AG10803 (cell line): ENCODE measurements around the gene THAP6.
"Not testable (repeated sequence)": the region's sequence is repeated elsewhere in the genome, so short reads cannot be mapped to it uniquely, and the experiment has no call there.

Source experiments
- DNase-seq: peaks from one replicate; pipeline ENCODE4 v3.0.0; 2010; ENCODE audit warnings: low read depth
- H3K4me3 ChIP-seq: 2 replicates; pipeline ENCODE4 v1.5.1; 2011; ENCODE audit warnings: mild to moderate bottlenecking, low read length, control low read depth
- TF ChIP-seq, protein P1 (sequence below): conservative IDR thresholded peaks from 2 replicates; pipeline ENCODE4 v1.5.1; 2011; ENCODE audit warnings: mild to moderate bottlenecking, low read length, control low read depth, inconsistent platforms

The THAP6 gene

GRCh38 chr4:75505630-75506029, 8.6 kb upstream of the THAP6 start:
- no peak overlapping the region for H3K4me3 ChIP-seq
- no peak for DNase-seq
- TF ChIP-seq, protein P1, sequence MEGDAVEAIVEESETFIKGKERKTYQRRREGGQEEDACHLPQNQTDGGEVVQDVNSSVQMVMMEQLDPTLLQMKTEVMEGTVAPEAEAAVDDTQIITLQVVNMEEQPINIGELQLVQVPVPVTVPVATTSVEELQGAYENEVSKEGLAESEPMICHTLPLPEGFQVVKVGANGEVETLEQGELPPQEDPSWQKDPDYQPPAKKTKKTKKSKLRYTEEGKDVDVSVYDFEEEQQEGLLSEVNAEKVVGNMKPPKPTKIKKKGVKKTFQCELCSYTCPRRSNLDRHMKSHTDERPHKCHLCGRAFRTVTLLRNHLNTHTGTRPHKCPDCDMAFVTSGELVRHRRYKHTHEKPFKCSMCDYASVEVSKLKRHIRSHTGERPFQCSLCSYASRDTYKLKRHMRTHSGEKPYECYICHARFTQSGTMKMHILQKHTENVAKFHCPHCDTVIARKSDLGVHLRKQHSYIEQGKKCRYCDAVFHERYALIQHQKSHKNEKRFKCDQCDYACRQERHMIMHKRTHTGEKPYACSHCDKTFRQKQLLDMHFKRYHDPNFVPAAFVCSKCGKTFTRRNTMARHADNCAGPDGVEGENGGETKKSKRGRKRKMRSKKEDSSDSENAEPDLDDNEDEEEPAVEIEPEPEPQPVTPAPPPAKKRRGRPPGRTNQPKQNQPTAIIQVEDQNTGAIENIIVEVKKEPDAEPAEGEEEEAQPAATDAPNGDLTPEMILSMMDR: no peak

DNA sequence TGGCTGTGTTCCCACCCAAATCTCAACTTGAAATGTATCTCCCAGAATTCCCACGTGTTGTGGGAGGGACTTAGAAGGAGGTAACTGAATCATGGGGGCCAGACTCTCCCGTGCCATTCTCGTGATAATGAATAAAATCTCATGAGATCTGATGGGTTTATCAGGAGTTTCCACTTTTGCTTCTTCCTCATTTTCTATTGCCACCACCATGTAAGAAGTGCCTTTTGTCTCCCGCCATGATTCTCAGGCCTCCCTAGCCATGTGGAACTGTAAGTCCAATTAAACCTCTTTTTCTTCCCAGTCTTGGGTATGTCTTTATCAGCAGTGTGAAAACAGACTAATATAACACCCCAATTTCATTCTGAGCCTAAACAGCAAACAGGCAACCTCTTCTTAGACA, 4.7 kb upstream of the THAP6 start:
- H3K4me3 ChIP-seq, DNase-seq: not testable (repeated sequence)

GRCh38 chr4:75511841-75512240, 2.4 kb upstream of the THAP6 start:
- TF ChIP-seq, protein P1: no peak
- no peak for DNase-seq
- H3K4me3 ChIP-seq: no peak overlapping the region

- peak overlapping the region; percentile 95 for H3K4me3 ChIP-seq
- TF ChIP-seq, protein P1: no peak
- peak; percentile 77 for DNase-seq
Measured at GRCh38 chr4:75512386-75513211, 1.7 kb upstream of the THAP6 start.

- no peak for DNase-seq
- H3K4me3 ChIP-seq: peak overlapping the region; percentile 95
- TF ChIP-seq, protein P1: no peak
Measured at GRCh38 chr4:75513526-75514130, 645 bp upstream of the THAP6 start.

DNA sequence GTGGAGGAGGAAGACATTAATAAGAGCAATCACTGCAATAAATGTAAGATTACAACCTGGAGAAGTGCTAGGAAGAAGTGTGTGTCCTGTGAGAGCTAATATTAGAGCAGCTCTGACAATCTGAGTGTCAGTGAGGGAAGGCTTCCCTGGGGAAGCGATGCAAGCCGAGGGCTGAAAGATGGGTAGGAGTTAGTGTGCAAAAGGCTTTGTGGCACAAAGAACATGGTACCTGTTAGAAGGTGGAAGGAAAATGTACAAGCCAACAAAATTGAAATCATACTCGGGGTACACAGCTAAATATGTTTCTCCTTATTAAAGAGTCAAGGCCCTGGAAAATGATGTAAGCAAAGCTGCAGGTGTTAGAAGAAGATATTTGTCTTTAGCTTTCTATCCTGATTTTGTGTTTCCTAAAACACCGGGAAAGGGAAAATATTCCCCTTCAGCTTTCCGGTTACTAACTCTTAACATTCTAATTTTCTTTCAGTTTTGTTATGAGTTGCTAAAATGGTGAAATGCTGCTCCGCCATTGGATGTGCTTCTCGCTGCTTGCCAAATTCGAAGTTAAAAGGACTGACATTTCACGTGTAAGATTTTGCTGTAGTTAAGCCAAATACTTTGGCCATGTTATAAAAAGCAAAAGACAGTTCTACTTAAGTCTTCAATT, 808 bp downstream of the THAP6 start:
- no peak for DNase-seq
- TF ChIP-seq, protein P1: no peak
- H3K4me3 ChIP-seq: peak overlapping the region; percentile 95

- no peak overlapping the region for H3K4me3 ChIP-seq
- TF ChIP-seq, protein P1: no peak
- DNase-seq: no peak
Measured at GRCh38 chr4:75516144-75516543, 1.9 kb downstream of the THAP6 start.

DNA sequence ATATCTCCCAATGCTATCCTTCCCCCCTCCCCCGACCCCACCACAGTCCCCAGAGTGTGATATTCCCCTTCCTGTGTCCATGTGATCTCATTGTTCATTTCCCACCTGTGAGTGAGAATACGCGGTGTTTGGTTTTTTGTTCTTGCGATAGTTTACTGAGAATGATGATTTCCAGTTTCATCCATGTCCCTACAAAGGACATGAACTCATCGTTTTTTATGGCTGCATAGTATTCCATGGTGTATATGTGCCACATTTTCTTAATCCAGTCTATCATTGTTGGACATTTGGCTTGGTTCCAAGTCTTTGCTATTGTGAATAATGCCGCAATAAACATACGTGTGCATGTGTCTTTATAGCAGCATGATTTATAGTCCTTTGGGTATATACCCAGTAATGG, 5.2 kb downstream of the THAP6 start:
- DNase-seq, H3K4me3 ChIP-seq: not testable (repeated sequence)
